Endothelial cell of umbilical vein (primary cell): ENCODE results near the gene CD276.
"Not testable (repeated sequence)": the region's sequence is repeated elsewhere in the genome, so short reads cannot be mapped to it uniquely, and the experiment has no call there.

Experiments
- CTCF ChIP-seq, 2 donors: IDR thresholded peaks; 1 replicate in 1 of 2; 2 replicates in 1 of 2; pipeline ENCODE4 v1.5.1; 2011; ENCODE audit warnings: low read length in 2 of 2, mild to moderate bottlenecking in 2 of 2, moderate library complexity in 2 of 2, control low read depth in 1 of 2, inconsistent platforms in 1 of 2, low read depth in 1 of 2; ENCODE audit not compliant: insufficient read depth in 1 of 2; ENCODE audit errors: extremely low read depth in 1 of 2
- JUN ChIP-seq: IDR thresholded peaks from 2 replicates; pipeline ENCODE4 v1.6.1; 2011; ENCODE audit warnings: borderline replicate concordance, low read depth; ENCODE audit not compliant: insufficient read length, insufficient read depth
- MAX ChIP-seq: IDR thresholded peaks from 2 replicates; pipeline ENCODE4 v1.6.1; 2011; ENCODE audit not compliant: insufficient read depth, insufficient read length
- POLR2A ChIP-seq: IDR thresholded peaks from 2 replicates; pipeline ENCODE4 v1.6.1; 2012; ENCODE audit warnings: low read depth, mild to moderate bottlenecking, control low read depth, low read length
- POLR2AphosphoS5 ChIP-seq: IDR thresholded peaks from 2 replicates; pipeline ENCODE4 v1.6.1; 2012; ENCODE audit warnings: low read depth, mild to moderate bottlenecking, control low read depth, low read length, moderate library complexity; ENCODE audit not compliant: insufficient read depth

- TF ChIP-seq MAX; CTCF (IDR thresholded peaks at IDR 0.05; ENCODE audit: extremely low read depth in 1 of 2, insufficient read depth in 1 of 2, low read depth in 1 of 2, low read length in 2 of 2); POLR2AphosphoS5; POLR2A; JUN: not testable (repeated sequence)
Measured at GRCh38 chr15:73702311-73703239, 18.4 kb downstream of the CD276 start.
